ENCODE data around the gene RNF113B. TPM values are rescaled to one million over a fixed set of nuclear protein-coding genes. Genes with fewer than 3 reads are reported as not detected.

Gene RNF113B
- polyA plus RNA-seq, 3 donors from 2014 or later, result not detected

DNA sequence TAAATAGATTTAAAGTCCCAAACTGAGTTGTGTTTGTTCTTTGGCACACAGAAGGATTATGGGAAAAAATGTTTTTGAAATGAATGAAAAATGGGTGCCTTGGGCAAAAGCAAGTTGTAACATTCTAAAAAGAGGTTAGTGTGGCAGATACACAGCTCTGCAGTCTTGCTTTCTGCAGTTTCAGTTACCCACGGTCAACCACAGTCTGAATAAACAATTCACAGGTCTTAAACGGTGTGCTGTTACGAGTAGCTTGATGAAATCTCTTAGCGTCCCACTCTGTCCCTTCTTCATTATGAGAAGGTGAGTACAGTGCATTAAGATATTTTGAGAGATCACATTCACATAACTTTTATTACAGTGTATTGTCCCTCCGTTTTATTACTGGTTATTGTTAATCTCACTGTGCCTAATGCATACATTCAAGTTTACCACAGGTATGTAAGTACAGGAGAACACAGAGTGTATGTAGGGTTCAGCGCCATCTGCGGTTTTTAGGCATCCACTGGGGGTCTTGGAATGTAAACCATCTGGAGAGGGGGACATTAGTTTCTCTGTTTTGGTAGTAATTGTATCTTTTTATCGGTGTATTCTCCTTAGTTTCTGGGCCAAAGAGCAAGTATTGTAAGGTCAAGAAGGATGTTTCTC lies 26.1 kb downstream of the RNF113B start:
- no peak for DNase-seq
- no peaks in the 10 kb centered on the region for H3K36me3 Mint-ChIP-seq
- no peak overlapping the region for H3K4me3 Mint-ChIP-seq
- H3K4me1 Mint-ChIP-seq, result no peaks in the 10 kb centered on the region
- peaks cover 1 to 15% (median 5%) of the 10 kb centered on the region in 3 donors for H3K27me3 Mint-ChIP-seq (ENCODE audit: low read depth in 3 of 3)
- peaks cover 0 to 1% (median 0%) of the 10 kb centered on the region in 6 donors for H3K9me3 Mint-ChIP-seq
- H3K27ac Mint-ChIP-seq, result no peak overlapping the region

GRCh38 chr13:98147521-98147920 lies 29.5 kb downstream of the RNF113B start:
- Mint-ChIP-seq H3K4me3 (no peak overlapping the region), H3K9me3 (peaks cover 0 to 1% (median 0%) of the 10 kb centered on the region in 6 donors), H3K27ac (no peak overlapping the region), H3K4me1 (peaks cover 0 to 11% of the 10 kb centered on the region in 2 donors), H3K36me3 (no peaks in the 10 kb centered on the region), H3K27me3 (ENCODE audit: low read depth in 3 of 3) (peaks cover 3 to 35% (median 8%) of the 10 kb centered on the region in 3 donors)
- DNase-seq, result no peak

GRCh38 chr13:98144801-98145350 lies 32.2 kb downstream of the RNF113B start:
- peaks cover 6 to 35% (median 8%) of the 10 kb centered on the region in 3 donors for H3K27me3 Mint-ChIP-seq (ENCODE audit: low read depth in 3 of 3)
- peak overlapping the region; percentile 8 to 75 (median 69) for H3K4me3 Mint-ChIP-seq
- H3K4me1 Mint-ChIP-seq, result peaks cover 5 to 14% of the 10 kb centered on the region in 2 donors
- peaks cover 0 to 1% (median 0%) of the 10 kb centered on the region in 6 donors for H3K9me3 Mint-ChIP-seq
- H3K27ac Mint-ChIP-seq, result no peak overlapping the region
- H3K36me3 Mint-ChIP-seq, result no peaks in the 10 kb centered on the region
- no peak for DNase-seq

GRCh38 chr13:98144027-98144741 lies 32.9 kb downstream of the RNF113B start:
- Mint-ChIP-seq H3K27me3 (ENCODE audit: low read depth in 3 of 3) (peaks cover 6 to 35% (median 9%) of the 10 kb centered on the region in 3 donors), H3K4me1 (peaks cover 5 to 14% of the 10 kb centered on the region in 2 donors), H3K4me3 (peak overlapping the region; percentile 68 to 75 (median 69)), H3K9me3 (peaks cover 0 to 1% (median 0%) of the 10 kb centered on the region in 6 donors), H3K36me3 (no peaks in the 10 kb centered on the region), H3K27ac (no peak overlapping the region)
- DNase-seq, result no peak

DNA sequence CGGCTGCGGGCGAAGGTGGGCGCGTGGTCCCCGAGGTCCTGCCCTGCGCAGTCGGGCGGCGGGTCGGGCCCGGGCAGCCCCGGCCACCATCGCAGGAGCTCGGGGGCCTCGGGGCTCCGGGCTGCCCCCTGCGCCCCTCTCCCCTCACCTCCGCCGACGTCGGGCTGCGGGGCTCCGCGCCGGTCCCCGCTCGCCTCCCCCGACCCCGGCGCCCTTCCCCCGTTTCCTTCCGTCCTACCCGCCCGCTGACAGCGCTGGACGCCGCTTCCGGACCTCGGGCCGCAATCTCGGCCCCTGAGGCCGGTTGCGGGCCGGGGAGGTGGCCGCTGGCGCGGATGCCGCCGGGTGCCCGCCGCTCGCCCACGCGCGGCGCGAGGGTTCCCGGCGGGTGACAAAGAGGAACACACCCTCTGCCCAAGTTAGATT lies 33.5 kb downstream of the RNF113B start:
- DNase-seq, result no peak
- Mint-ChIP-seq H3K27ac (no peak overlapping the region), H3K36me3 (no peaks in the 10 kb centered on the region)

GRCh38 chr13:98143157-98143553 lies 33.9 kb downstream of the RNF113B start:
- H3K9me3 Mint-ChIP-seq, result peaks cover 0 to 1% (median 0%) of the 10 kb centered on the region in 6 donors
- H3K4me3 Mint-ChIP-seq, result no peak overlapping the region
- H3K27ac Mint-ChIP-seq, result no peak overlapping the region
- H3K36me3 Mint-ChIP-seq, result no peaks in the 10 kb centered on the region
- no peak for DNase-seq
- peaks cover 4 to 35% (median 10%) of the 10 kb centered on the region in 3 donors for H3K27me3 Mint-ChIP-seq (ENCODE audit: low read depth in 3 of 3)
- H3K4me1 Mint-ChIP-seq, result peaks cover 5 to 14% of the 10 kb centered on the region in 2 donors

More for the DNA sequence above, 33.5 kb downstream of the RNF113B start:
- peaks cover 4 to 35% (median 10%) of the 10 kb centered on the region in 3 donors for H3K27me3 Mint-ChIP-seq (ENCODE audit: low read depth in 3 of 3)
- H3K4me3 Mint-ChIP-seq, result peak overlapping the region in 4 of 5 donors; percentile 68 to 75 (median 70)
- peaks cover 5 to 14% of the 10 kb centered on the region in 2 donors for H3K4me1 Mint-ChIP-seq
- H3K9me3 Mint-ChIP-seq, result peaks cover 0 to 1% (median 0%) of the 10 kb centered on the region in 6 donors

GRCh38 chr13:98142380-98143156 lies 34.5 kb downstream of the RNF113B start, which contains the start of gene FARP1:
Gene FARP1 (plus strand): TSS chr13:98143094. CDS start chr13:98213243, 70,149 bp downstream.
- no peak within 1 kb of the TSS for H3K27ac Mint-ChIP-seq
- H3K27me3 Mint-ChIP-seq (ENCODE audit: low read depth in 3 of 3), result peaks cover 4 to 30% (median 10%) of the 10 kb centered on the region in 3 donors
- H3K4me3 Mint-ChIP-seq, result peak within 1 kb of the TSS; percentile 68 to 75 (median 71)
- H3K4me1 Mint-ChIP-seq, result peaks cover 5 to 14% of the 10 kb centered on the region in 2 donors
- H3K36me3 Mint-ChIP-seq, result no peaks in the 10 kb centered on the region
- peak in 1 of 3 donors; percentile 11 for DNase-seq
- H3K9me3 Mint-ChIP-seq, result peaks cover 0 to 1% (median 0%) of the 10 kb centered on the region in 6 donors

DNA sequence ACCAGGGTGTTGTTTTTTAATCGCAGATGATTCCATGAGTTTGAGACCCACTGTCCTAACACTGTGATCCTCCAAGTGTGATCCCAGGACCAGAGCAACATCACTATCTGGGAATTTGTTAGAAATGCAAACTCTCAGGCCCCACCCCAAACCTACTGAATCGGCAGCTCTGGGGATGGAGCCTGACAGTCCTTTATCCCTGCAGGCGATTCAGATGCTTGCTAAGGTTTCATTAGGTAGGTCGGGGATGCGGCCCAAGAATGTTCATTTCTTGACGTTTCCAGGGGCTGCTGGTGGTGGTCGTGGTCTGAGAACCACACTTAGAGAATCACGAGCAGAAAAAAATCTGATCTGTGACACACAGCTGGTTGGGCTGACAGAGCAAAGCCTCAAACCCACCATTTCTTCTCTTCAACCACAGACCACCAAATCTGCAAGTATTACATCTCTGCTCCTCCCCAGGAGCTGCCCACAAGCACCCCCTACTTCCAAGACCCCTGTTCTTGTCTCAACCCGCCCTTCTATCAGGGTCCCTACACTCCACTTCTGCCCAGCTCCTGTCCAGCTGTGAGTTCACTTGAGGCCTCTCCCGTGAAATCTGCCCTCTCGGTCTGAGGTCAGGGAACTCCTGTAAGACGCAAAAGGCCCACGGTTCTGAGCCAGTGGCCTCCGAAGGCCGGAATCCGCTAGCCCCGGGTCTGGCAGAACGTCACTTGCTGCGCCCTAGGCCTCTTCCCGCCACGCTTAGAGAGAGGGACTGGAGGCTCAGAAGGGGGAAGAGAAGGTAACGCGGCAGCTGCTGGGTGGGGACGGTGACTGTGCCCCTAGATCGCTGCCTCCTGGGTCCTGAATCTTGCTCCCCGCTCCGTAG lies 35.3 kb downstream of the RNF113B start:
- Mint-ChIP-seq H3K4me3 (peak overlapping the region; percentile 48 to 71 (median 61)), H3K27me3 (ENCODE audit: low read depth in 3 of 3) (peaks cover 4 to 28% (median 10%) of the 10 kb centered on the region in 3 donors), H3K27ac (no peak overlapping the region), H3K4me1 (peaks cover 5 to 14% of the 10 kb centered on the region in 2 donors), H3K36me3 (no peaks in the 10 kb centered on the region), H3K9me3 (no peaks in the 10 kb centered on the region)
- no peak for DNase-seq

GRCh38 chr13:98141091-98141490 lies 36.0 kb downstream of the RNF113B start:
- H3K9me3 Mint-ChIP-seq, result no peaks in the 10 kb centered on the region
- DNase-seq, result no peak
- peaks cover 5 to 14% of the 10 kb centered on the region in 2 donors for H3K4me1 Mint-ChIP-seq
- peaks cover 7 to 28% (median 10%) of the 10 kb centered on the region in 3 donors for H3K27me3 Mint-ChIP-seq (ENCODE audit: low read depth in 3 of 3)
- no peaks in the 10 kb centered on the region for H3K36me3 Mint-ChIP-seq
- H3K4me3 Mint-ChIP-seq, result peak overlapping the region in 1 of 5 donors; percentile 54
- H3K27ac Mint-ChIP-seq, result no peak overlapping the region

GRCh38 chr13:98134901-98135300 lies 42.2 kb downstream of the RNF113B start:
- H3K36me3 Mint-ChIP-seq, result no peaks in the 10 kb centered on the region
- H3K4me3 Mint-ChIP-seq, result no peak overlapping the region
- H3K27me3 Mint-ChIP-seq (ENCODE audit: low read depth in 3 of 3), result peaks cover 1 to 9% (median 3%) of the 10 kb centered on the region in 3 donors
- H3K4me1 Mint-ChIP-seq, result no peaks in the 10 kb centered on the region
- DNase-seq, result no peak
- H3K9me3 Mint-ChIP-seq, result no peaks in the 10 kb centered on the region
- no peak overlapping the region for H3K27ac Mint-ChIP-seq

- DNase-seq, result no peak
- Mint-ChIP-seq H3K4me3 (no peak overlapping the region), H3K4me1 (no peaks in the 10 kb centered on the region), H3K27ac (no peak overlapping the region), H3K9me3 (no peaks in the 10 kb centered on the region), H3K27me3 (ENCODE audit: low read depth in 3 of 3) (peaks cover 0 to 9% (median 3%) of the 10 kb centered on the region in 3 donors), H3K36me3 (no peaks in the 10 kb centered on the region)
Observed at GRCh38 chr13:98133946-98134345, 43.1 kb downstream of the RNF113B start.

- no peak for DNase-seq
- Mint-ChIP-seq H3K4me3 (no peak overlapping the region), H3K27ac (no peak overlapping the region), H3K36me3 (no peaks in the 10 kb centered on the region), H3K9me3 (peaks cover 0 to 5% (median 1%) of the 10 kb centered on the region in 6 donors), H3K4me1 (no peaks in the 10 kb centered on the region), H3K27me3 (ENCODE audit: low read depth in 3 of 3) (peaks cover 2 to 9% (median 6%) of the 10 kb centered on the region in 3 donors)
Observed at GRCh38 chr13:98129059-98129746, 47.9 kb downstream of the RNF113B start.
